HEK293T (cell line): ENCODE results near the gene GPATCH8.

Source experiments
- CTCF ChIA-PET: fragments of 350-600 bp; formaldehyde crosslinking; extraction: SDS; loops from one replicate; lab custom pipeline; 2021; ENCODE audit warnings: antibody characterized with exemption, inconsistent platforms; lab: Yijun Ruan, JAX
- POLR2A ChIA-PET: fragments of 350-600 bp; formaldehyde crosslinking; extraction: SDS; loops from one replicate; lab custom pipeline; 2020; ENCODE audit warnings: antibody characterized with exemption, inconsistent platforms; lab: Yijun Ruan, JAX
- DNase-seq: peaks from one replicate; pipeline ENCODE4 v3.0.0; 2012; ENCODE audit warnings: mixed read lengths; ENCODE audit errors: extremely low spot score
- ARNT ChIP-seq: fragments of 450-650 bp; IDR thresholded peaks from 2 replicates; pipeline ENCODE4 v1.6.1; 2017; ENCODE audit warnings: mild to moderate bottlenecking
- BHLHE40 ChIP-seq: fragments of 450-650 bp; IDR thresholded peaks from 2 replicates; pipeline ENCODE4 v1.6.1; 2016; ENCODE audit warnings: mild to moderate bottlenecking, moderate library complexity, borderline replicate concordance
- CTBP1 ChIP-seq: fragments of 450-650 bp; IDR thresholded peaks from 2 replicates; pipeline ENCODE4 v1.6.1; 2016; ENCODE audit warnings: borderline replicate concordance
- ELF4 ChIP-seq: fragments of 450-650 bp; IDR thresholded peaks from 2 replicates; pipeline ENCODE4 v1.6.1; 2017; ENCODE audit warnings: antibody characterized with exemption
- FOXA1 ChIP-seq: fragments of 450-650 bp; IDR thresholded peaks from 2 replicates; pipeline ENCODE4 v1.6.1; 2016; ENCODE audit warnings: mild to moderate bottlenecking
- FOXK2 ChIP-seq: fragments of 450-650 bp; IDR thresholded peaks from 2 replicates; pipeline ENCODE4 v1.6.1; 2016; ENCODE audit warnings: mild to moderate bottlenecking
- FOXM1 ChIP-seq: fragments of 450-650 bp; IDR thresholded peaks from 2 replicates; pipeline ENCODE4 v1.6.1; 2017; ENCODE audit warnings: mild to moderate bottlenecking, borderline replicate concordance
- HDGF ChIP-seq: fragments of 450-650 bp; IDR thresholded peaks from 2 replicates; pipeline ENCODE4 v1.6.1; 2017; ENCODE audit warnings: antibody characterized with exemption, borderline replicate concordance
- L3MBTL2 ChIP-seq: fragments of 450-650 bp; conservative IDR thresholded peaks from 2 replicates; pipeline ENCODE4 v1.6.1; 2016; ENCODE audit warnings: mild to moderate bottlenecking
- LEF1 ChIP-seq: fragments of 450-650 bp; IDR thresholded peaks from 2 replicates; pipeline ENCODE4 v1.6.1; 2017; ENCODE audit warnings: mild to moderate bottlenecking, borderline replicate concordance
- NFRKB ChIP-seq: fragments of 450-650 bp; IDR thresholded peaks from 2 replicates; pipeline ENCODE4 v1.6.1; 2016; ENCODE audit warnings: mild to moderate bottlenecking, moderate library complexity
- PKNOX1 ChIP-seq: fragments of 450-650 bp; IDR thresholded peaks from 2 replicates; pipeline ENCODE4 v1.6.1; 2016
- SP1 ChIP-seq: fragments of 450-650 bp; IDR thresholded peaks from 2 replicates; pipeline ENCODE4 v1.6.1; 2017
- SUZ12 ChIP-seq: fragments of 450-650 bp; IDR thresholded peaks from 2 replicates; pipeline ENCODE4 v1.6.1; 2016; ENCODE audit warnings: mild to moderate bottlenecking
- TARDBP ChIP-seq: fragments of 450-650 bp; IDR thresholded peaks from 2 replicates; pipeline ENCODE4 v1.6.1; 2016
- ZNF384 ChIP-seq: fragments of 450-650 bp; IDR thresholded peaks from 2 replicates; pipeline ENCODE4 v1.6.1; 2016

The GPATCH8 gene

GRCh38 chr17:44389723-44390202 lies 113.4 kb downstream of the GPATCH8 start:
- DNase-seq: no peak
- TF ChIP-seq SP1: no peak
- TF ChIP-seq CTBP1: no peak
- no peak for TF ChIP-seq SUZ12
- TF ChIP-seq ZNF384: no peak
- TF ChIP-seq LEF1: no peak
- TF ChIP-seq NFRKB: no peak
- no peak for TF ChIP-seq ELF4
- no peak for TF ChIP-seq HDGF
- no peak for TF ChIP-seq FOXM1
- no peak for TF ChIP-seq FOXK2
- TF ChIP-seq L3MBTL2: no peak
- TF ChIP-seq PKNOX1: no peak
- TF ChIP-seq TARDBP: no peak
- no peak for TF ChIP-seq ARNT
- TF ChIP-seq BHLHE40: no peak
- TF ChIP-seq FOXA1: no peak
- CTCF ChIA-PET: interaction anchor here (2.5 kb wide), 1 partner anchor 133 kb away, joined by 6 read pairs; no protein-coding TSS in a partner anchor
- POLR2A ChIA-PET: interaction anchor here (0.6 to 1.2 kb wide), 2 partner anchors 114 to 227 kb away, joined by 3 to 4 read pairs; no protein-coding TSS in a partner anchor

GRCh38 chr17:44389281-44389680 lies 113.9 kb downstream of the GPATCH8 start, which contains the start of gene ITGA2B:
Gene ITGA2B, minus strand, starts transcription at chr17:44389649. Its CDS starts 176 bp downstream, at chr17:44389473.
- no peak for DNase-seq
- ChIA-PET POLR2A (no interaction called here), CTCF (interaction anchor here (2.5 kb wide), 1 partner anchor 134 kb away, joined by 6 read pairs; no protein-coding TSS in a partner anchor)
- TF ChIP-seq SUZ12 (no peak), FOXK2 (no peak), CTBP1 (no peak), FOXA1 (no peak), FOXM1 (no peak), ZNF384 (no peak), ARNT (no peak), NFRKB (no peak), SP1 (no peak), ELF4 (no peak), L3MBTL2 (no peak), PKNOX1 (no peak), TARDBP (no peak), HDGF (no peak), LEF1 (no peak), BHLHE40 (no peak)

- CTCF ChIA-PET: interaction anchor here (2.5 kb wide), 1 partner anchor 135 kb away, joined by 6 read pairs; no protein-coding TSS in a partner anchor
- no peak for TF ChIP-seq NFRKB
- TF ChIP-seq BHLHE40: no peak
- TF ChIP-seq FOXK2: no peak
- no peak for TF ChIP-seq LEF1
- no peak for TF ChIP-seq FOXM1
- TF ChIP-seq ARNT: no peak
- no peak for TF ChIP-seq FOXA1
- TF ChIP-seq CTBP1: no peak
- TF ChIP-seq ELF4: no peak
- TF ChIP-seq SUZ12: no peak
- no peak for TF ChIP-seq TARDBP
- TF ChIP-seq ZNF384: no peak
- no peak for TF ChIP-seq SP1
- no peak for TF ChIP-seq PKNOX1
- no peak for TF ChIP-seq HDGF
- TF ChIP-seq L3MBTL2: no peak
- POLR2A ChIA-PET: no interaction called here
- no peak for DNase-seq
These were observed 115.4 kb downstream of the GPATCH8 start for GRCh38 chr17:44387804-44388203.

GRCh38 chr17:44386182-44386525 lies 117.1 kb downstream of the GPATCH8 start:
- ChIA-PET CTCF (interaction anchor here (0.5 to 1.5 kb wide), 3 partner anchors 10 to 303 kb away, joined by 3 to 7 read pairs (median 4); no protein-coding TSS in a partner anchor), POLR2A (interaction anchor here (0.9 to 1.4 kb wide), 4 partner anchors 12 to 185 kb away, joined by 3 to 7 read pairs (median 4); partner anchors contain the start of gene GPATCH8)
- no peak for DNase-seq
- TF ChIP-seq SP1 (no peak), L3MBTL2 (no peak), TARDBP (no peak), PKNOX1 (no peak), LEF1 (no peak), SUZ12 (no peak), HDGF (no peak)

GRCh38 chr17:44385287-44386181 lies 117.7 kb downstream of the GPATCH8 start:
- ChIA-PET CTCF (interaction anchor here (0.6 to 1.5 kb wide), 5 partner anchors 9 to 259 kb away, joined by 3 to 7 read pairs (median 4); partner anchors contain the start of gene FAM171A2), POLR2A (interaction anchor here (0.6 to 1.5 kb wide), 13 partner anchors 9 to 185 kb away, joined by 3 to 8 read pairs (median 4); partner anchors contain the start of gene GPATCH8)
- DNase-seq: peak; percentile 94
- TF ChIP-seq TARDBP: no peak
- peak; percentile 42 for TF ChIP-seq L3MBTL2
